ENCODE measurements around the gene CFAP68.

The CFAP68 gene

GRCh38 chr11:111908639-111909305, 29.4 kb downstream of the CFAP68 start:
- Histone ChIP-seq H3K9ac (ENCODE audit: low read length in 2 of 2) (peak overlapping the region in 1 of 2 donors; percentile 0), H3K27ac (ENCODE audit: low read length) (peak overlapping the region; percentile 94), H3K4me1 (ENCODE audit: control insufficient read depth, insufficient read depth, low read length) (peaks cover 41% of the 10 kb centered on the region), H3K27me3 (ENCODE audit: control insufficient read depth in 1 of 2, insufficient read depth in 2 of 2, low read length in 2 of 2) (no peaks in the 10 kb centered on the region), H3K4me3 (ENCODE audit: low read length in 2 of 2) (peak overlapping the region in 1 of 2 donors; percentile 83), H3K36me3 (ENCODE audit: control insufficient read depth in 2 of 2, insufficient read depth in 2 of 2, low read length in 2 of 2) (peaks cover 2 to 14% of the 10 kb centered on the region in 2 donors), H3K9me3 (ENCODE audit: control insufficient read depth in 2 of 2, low read length in 2 of 2) (no peaks in the 10 kb centered on the region)

DNA sequence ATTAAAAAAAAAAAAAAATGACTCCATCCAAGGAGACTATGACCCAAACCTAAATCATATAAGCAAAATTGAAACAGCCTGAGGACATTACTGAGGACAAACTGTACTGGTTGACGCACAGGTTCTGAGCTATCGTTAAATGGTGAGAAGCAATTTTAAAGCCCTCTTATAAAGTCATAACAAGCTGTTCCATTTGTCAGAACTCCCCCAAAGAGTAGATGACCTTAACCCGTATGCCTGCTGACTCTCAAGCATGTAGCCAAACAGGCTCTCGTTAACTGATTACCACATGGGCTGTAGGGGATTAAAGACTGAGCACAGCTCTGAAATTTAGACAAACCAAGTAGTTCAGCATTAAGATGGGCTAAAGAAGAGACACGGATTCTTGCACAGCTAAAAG, 30.0 kb downstream of the CFAP68 start:
- Histone ChIP-seq H3K27me3 (ENCODE audit: control insufficient read depth in 1 of 2, insufficient read depth in 2 of 2, low read length in 2 of 2) (no peaks in the 10 kb centered on the region), H3K27ac (ENCODE audit: low read length) (peak overlapping the region; percentile 94), H3K36me3 (ENCODE audit: control insufficient read depth in 2 of 2, insufficient read depth in 2 of 2, low read length in 2 of 2) (peaks cover 2 to 14% of the 10 kb centered on the region in 2 donors), H3K9ac (ENCODE audit: low read length in 2 of 2) (peak overlapping the region; percentile 86 to 89), H3K4me1 (ENCODE audit: control insufficient read depth, insufficient read depth, low read length) (peaks cover 43% of the 10 kb centered on the region), H3K9me3 (ENCODE audit: control insufficient read depth in 2 of 2, low read length in 2 of 2) (no peaks in the 10 kb centered on the region), H3K4me3 (ENCODE audit: low read length in 2 of 2) (peak overlapping the region in 1 of 2 donors; percentile 83)

- peak overlapping the region; percentile 86 to 89 for H3K9ac ChIP-seq (ENCODE audit: low read length in 2 of 2)
- H3K27me3 ChIP-seq (ENCODE audit: control insufficient read depth in 1 of 2, insufficient read depth in 2 of 2, low read length in 2 of 2): no peaks in the 10 kb centered on the region
- no peaks in the 10 kb centered on the region for H3K9me3 ChIP-seq (ENCODE audit: control insufficient read depth in 2 of 2, low read length in 2 of 2)
- peak overlapping the region; percentile 94 for H3K27ac ChIP-seq (ENCODE audit: low read length)
- peaks cover 2 to 14% of the 10 kb centered on the region in 2 donors for H3K36me3 ChIP-seq (ENCODE audit: control insufficient read depth in 2 of 2, insufficient read depth in 2 of 2, low read length in 2 of 2)
- peaks cover 43% of the 10 kb centered on the region for H3K4me1 ChIP-seq (ENCODE audit: control insufficient read depth, insufficient read depth, low read length)
- peak overlapping the region; percentile 81 to 83 for H3K4me3 ChIP-seq (ENCODE audit: low read length in 2 of 2)
Measured at GRCh38 chr11:111910676-111911562, 31.6 kb downstream of the CFAP68 start.

- peaks cover 2 to 14% of the 10 kb centered on the region in 2 donors for H3K36me3 ChIP-seq (ENCODE audit: control insufficient read depth in 2 of 2, insufficient read depth in 2 of 2, low read length in 2 of 2)
- H3K27me3 ChIP-seq (ENCODE audit: control insufficient read depth in 1 of 2, insufficient read depth in 2 of 2, low read length in 2 of 2): no peaks in the 10 kb centered on the region
- H3K27ac ChIP-seq (ENCODE audit: low read length): peak within 1 kb of the TSS; percentile 94
- H3K9me3 ChIP-seq (ENCODE audit: control insufficient read depth in 2 of 2, low read length in 2 of 2): no peaks in the 10 kb centered on the region
- peak within 1 kb of the TSS; percentile 86 to 89 for H3K9ac ChIP-seq (ENCODE audit: low read length in 2 of 2)
- peak within 1 kb of the TSS; percentile 81 to 83 for H3K4me3 ChIP-seq (ENCODE audit: low read length in 2 of 2)
- H3K4me1 ChIP-seq (ENCODE audit: control insufficient read depth, insufficient read depth, low read length): peaks cover 43% of the 10 kb centered on the region
Measured at GRCh38 chr11:111911563-111912401, 32.4 kb downstream of the CFAP68 start, which contains the start of gene CRYAB. TSS of gene CRYAB (minus strand) at chr11:111911770. CDS start at chr11:111911724, 46 bp downstream.

DNA sequence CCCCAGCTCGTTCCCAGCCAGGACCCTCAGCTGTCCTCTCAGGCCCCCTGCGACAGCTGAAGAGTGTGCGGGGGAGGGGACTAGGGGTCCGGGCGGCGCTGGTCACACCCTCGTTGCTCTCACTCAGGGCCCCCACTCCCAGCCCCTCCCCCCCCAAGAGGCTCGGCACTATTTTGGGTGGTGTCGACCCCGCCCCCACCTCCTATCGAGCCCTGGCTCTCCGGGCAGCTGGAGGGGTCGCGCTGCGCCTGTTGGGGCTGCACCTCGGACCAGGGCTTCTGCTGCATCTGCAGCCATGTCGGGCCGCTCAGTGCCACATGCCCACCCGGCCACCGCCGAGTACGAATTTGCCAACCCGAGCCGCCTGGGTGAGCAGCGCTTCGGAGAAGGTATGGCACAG, 33.2 kb downstream of the CFAP68 start, which contains the start of gene HSPB2:
Gene HSPB2, plus strand, starts transcription at position 200 of the 400 bp plus-strand sequence. Its CDS starts 96 bp downstream, at position 296.
- Histone ChIP-seq H3K27me3 (ENCODE audit: control insufficient read depth in 1 of 2, insufficient read depth in 2 of 2, low read length in 2 of 2) (no peaks in the 10 kb centered on the region), H3K9ac (ENCODE audit: low read length in 2 of 2) (peak within 1 kb of the TSS; percentile 86 to 93), H3K4me1 (ENCODE audit: control insufficient read depth, insufficient read depth, low read length) (peaks cover 43% of the 10 kb centered on the region)

GRCh38 chr11:111913031-111913861, 33.9 kb downstream of the CFAP68 start:
- Histone ChIP-seq H3K9me3 (ENCODE audit: control insufficient read depth in 2 of 2, low read length in 2 of 2) (no peaks in the 10 kb centered on the region), H3K36me3 (ENCODE audit: control insufficient read depth in 2 of 2, insufficient read depth in 2 of 2, low read length in 2 of 2) (peaks cover 2 to 10% of the 10 kb centered on the region in 2 donors), H3K4me3 (ENCODE audit: low read length in 2 of 2) (peak overlapping the region; percentile 66 to 83), H3K9ac (ENCODE audit: low read length in 2 of 2) (peak overlapping the region; percentile 86 to 93), H3K27me3 (ENCODE audit: control insufficient read depth in 1 of 2, insufficient read depth in 2 of 2, low read length in 2 of 2) (no peaks in the 10 kb centered on the region), H3K4me1 (ENCODE audit: control insufficient read depth, insufficient read depth, low read length) (peaks cover 43% of the 10 kb centered on the region), H3K27ac (ENCODE audit: low read length) (peak overlapping the region; percentile 94)

More for the DNA sequence above, 33.2 kb downstream of the CFAP68 start, which contains the start of gene HSPB2:
- Histone ChIP-seq H3K4me3 (ENCODE audit: low read length in 2 of 2) (peak within 1 kb of the TSS; percentile 81 to 83), H3K36me3 (ENCODE audit: control insufficient read depth in 2 of 2, insufficient read depth in 2 of 2, low read length in 2 of 2) (peaks cover 2 to 14% of the 10 kb centered on the region in 2 donors), H3K27ac (ENCODE audit: low read length) (peak within 1 kb of the TSS; percentile 94), H3K9me3 (ENCODE audit: control insufficient read depth in 2 of 2, low read length in 2 of 2) (no peaks in the 10 kb centered on the region)

DNA sequence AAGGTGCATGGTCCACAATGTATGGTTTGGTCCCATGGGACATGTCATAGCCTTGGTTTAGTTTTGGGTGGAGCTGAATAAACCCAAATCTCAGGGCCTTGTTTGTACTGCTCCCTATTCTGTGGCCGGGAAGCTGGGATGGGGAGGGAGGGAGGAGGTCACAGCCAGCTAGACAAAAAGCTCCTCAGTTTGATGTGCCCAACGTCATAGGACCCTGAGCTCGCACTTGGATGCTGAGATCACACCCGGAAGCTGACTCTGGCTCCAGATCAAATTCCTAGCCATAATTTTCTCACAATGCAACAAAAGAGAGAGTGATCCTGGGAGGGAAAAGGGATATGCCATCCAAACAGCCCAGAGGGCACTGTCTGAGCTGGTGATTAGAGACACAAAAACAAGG, 34.7 kb downstream of the CFAP68 start:
- Histone ChIP-seq H3K4me1 (ENCODE audit: control insufficient read depth, insufficient read depth, low read length) (peaks cover 40% of the 10 kb centered on the region), H3K27ac (ENCODE audit: low read length) (peak overlapping the region; percentile 94), H3K4me3 (ENCODE audit: low read length in 2 of 2) (peak overlapping the region; percentile 66 to 83), H3K27me3 (ENCODE audit: control insufficient read depth in 1 of 2, insufficient read depth in 2 of 2, low read length in 2 of 2) (no peaks in the 10 kb centered on the region), H3K9ac (ENCODE audit: low read length in 2 of 2) (peak overlapping the region; percentile 86 to 93), H3K9me3 (ENCODE audit: control insufficient read depth in 2 of 2, low read length in 2 of 2) (no peaks in the 10 kb centered on the region), H3K36me3 (ENCODE audit: control insufficient read depth in 2 of 2, insufficient read depth in 2 of 2, low read length in 2 of 2) (peaks cover 1 to 2% of the 10 kb centered on the region in 2 donors)

- Histone ChIP-seq H3K4me3 (ENCODE audit: low read length in 2 of 2) (no peak overlapping the region), H3K9ac (ENCODE audit: low read length in 2 of 2) (no peak overlapping the region), H3K36me3 (ENCODE audit: control insufficient read depth in 2 of 2, insufficient read depth in 2 of 2, low read length in 2 of 2) (no peaks in the 10 kb centered on the region), H3K27me3 (ENCODE audit: control insufficient read depth in 1 of 2, insufficient read depth in 2 of 2, low read length in 2 of 2) (no peaks in the 10 kb centered on the region), H3K27ac (ENCODE audit: low read length) (no peak overlapping the region), H3K4me1 (ENCODE audit: control insufficient read depth, insufficient read depth, low read length) (peaks cover 14% of the 10 kb centered on the region), H3K9me3 (ENCODE audit: control insufficient read depth in 2 of 2, low read length in 2 of 2) (no peaks in the 10 kb centered on the region)
Measured at GRCh38 chr11:111916768-111917167, 37.4 kb downstream of the CFAP68 start.

- Histone ChIP-seq H3K4me3 (ENCODE audit: low read length in 2 of 2) (no peak overlapping the region), H3K27ac (ENCODE audit: low read length) (no peak overlapping the region), H3K9me3 (ENCODE audit: control insufficient read depth in 2 of 2, low read length in 2 of 2) (no peaks in the 10 kb centered on the region), H3K9ac (ENCODE audit: low read length in 2 of 2) (no peak overlapping the region), H3K4me1 (ENCODE audit: control insufficient read depth, insufficient read depth, low read length) (peaks cover 11% of the 10 kb centered on the region), H3K27me3 (ENCODE audit: control insufficient read depth in 1 of 2, insufficient read depth in 2 of 2, low read length in 2 of 2) (no peaks in the 10 kb centered on the region), H3K36me3 (ENCODE audit: control insufficient read depth in 2 of 2, insufficient read depth in 2 of 2, low read length in 2 of 2) (no peaks in the 10 kb centered on the region)
Measured at GRCh38 chr11:111917312-111917711, 38.0 kb downstream of the CFAP68 start.

Data from stomach smooth muscle (tissue), 2 donors.